IPS-NIHi7 (cell line): Measurements from ENCODE around the gene APOA1.

ENCODE experiments used
- DNase-seq: peaks from one replicate; pipeline ENCODE4 v3.0.0; 2012; ENCODE audit warnings: mixed read lengths; ENCODE audit errors: extremely low spot score

Gene APOA1

DNA sequence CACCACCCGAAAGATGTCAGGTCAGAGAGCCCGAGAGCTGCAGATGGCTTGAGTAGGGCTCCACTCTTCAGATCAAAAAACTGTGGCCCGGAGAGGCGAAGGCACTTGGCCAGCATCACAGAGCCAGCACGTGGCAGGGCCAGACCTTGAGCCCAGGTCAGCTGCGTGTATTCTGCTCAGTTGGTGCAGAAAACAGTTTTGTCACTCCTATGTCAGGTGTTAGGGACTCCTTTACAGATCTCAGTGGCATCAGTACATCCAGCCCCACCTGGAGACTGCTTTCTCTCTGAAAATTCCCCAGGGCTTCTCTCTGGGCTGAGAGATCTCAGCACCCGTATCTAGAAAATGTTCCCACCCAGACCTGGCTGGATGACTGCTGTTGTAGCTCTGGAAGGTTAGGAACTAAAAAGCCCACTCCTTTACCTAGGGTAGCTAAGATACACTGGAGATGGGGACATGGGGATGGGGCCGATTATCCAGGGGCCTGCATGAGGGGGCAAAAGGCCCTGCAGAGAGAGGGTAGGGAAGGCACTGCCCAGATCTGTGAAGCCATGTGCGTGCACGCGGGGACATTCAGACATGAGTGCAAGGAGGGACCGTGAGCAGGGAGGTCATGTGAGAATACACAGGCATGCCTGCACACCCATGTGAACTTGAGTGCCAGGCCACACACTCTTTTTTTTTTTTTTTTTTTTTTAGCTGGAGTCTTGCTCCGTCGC, 3.4 kb downstream of the APOA1 start:
- no peak for DNase-seq

- no peak for DNase-seq
Measured at GRCh38 chr11:116833491-116833815, 4.0 kb downstream of the APOA1 start.

GRCh38 chr11:116832350-116833290, 4.8 kb downstream of the APOA1 start:
- no peak for DNase-seq

- no peak for DNase-seq
Measured at GRCh38 chr11:116831790-116832349, 5.6 kb downstream of the APOA1 start.

- no peak for DNase-seq
Measured at GRCh38 chr11:116830184-116830912, 7.1 kb downstream of the APOA1 start.

DNA sequence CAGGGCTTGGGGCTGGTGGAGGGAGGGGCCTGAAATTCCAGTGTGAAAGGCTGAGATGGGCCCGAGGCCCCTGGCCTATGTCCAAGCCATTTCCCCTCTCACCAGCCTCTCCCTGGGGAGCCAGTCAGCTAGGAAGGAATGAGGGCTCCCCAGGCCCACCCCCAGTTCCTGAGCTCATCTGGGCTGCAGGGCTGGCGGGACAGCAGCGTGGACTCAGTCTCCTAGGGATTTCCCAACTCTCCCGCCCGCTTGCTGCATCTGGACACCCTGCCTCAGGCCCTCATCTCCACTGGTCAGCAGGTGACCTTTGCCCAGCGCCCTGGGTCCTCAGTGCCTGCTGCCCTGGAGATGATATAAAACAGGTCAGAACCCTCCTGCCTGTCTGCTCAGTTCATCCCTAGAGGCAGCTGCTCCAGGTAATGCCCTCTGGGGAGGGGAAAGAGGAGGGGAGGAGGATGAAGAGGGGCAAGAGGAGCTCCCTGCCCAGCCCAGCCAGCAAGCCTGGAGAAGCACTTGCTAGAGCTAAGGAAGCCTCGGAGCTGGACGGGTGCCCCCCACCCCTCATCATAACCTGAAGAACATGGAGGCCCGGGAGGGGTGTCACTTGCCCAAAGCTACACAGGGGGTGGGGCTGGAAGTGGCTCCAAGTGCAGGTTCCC, 7.8 kb downstream of the APOA1 start, which contains the start of gene APOC3:
Gene APOC3 (plus strand): TSS at position 383 of the 659 bp plus-strand sequence. CDS start 676 bp downstream, outside the sequence.
- no peak for DNase-seq

DNA sequence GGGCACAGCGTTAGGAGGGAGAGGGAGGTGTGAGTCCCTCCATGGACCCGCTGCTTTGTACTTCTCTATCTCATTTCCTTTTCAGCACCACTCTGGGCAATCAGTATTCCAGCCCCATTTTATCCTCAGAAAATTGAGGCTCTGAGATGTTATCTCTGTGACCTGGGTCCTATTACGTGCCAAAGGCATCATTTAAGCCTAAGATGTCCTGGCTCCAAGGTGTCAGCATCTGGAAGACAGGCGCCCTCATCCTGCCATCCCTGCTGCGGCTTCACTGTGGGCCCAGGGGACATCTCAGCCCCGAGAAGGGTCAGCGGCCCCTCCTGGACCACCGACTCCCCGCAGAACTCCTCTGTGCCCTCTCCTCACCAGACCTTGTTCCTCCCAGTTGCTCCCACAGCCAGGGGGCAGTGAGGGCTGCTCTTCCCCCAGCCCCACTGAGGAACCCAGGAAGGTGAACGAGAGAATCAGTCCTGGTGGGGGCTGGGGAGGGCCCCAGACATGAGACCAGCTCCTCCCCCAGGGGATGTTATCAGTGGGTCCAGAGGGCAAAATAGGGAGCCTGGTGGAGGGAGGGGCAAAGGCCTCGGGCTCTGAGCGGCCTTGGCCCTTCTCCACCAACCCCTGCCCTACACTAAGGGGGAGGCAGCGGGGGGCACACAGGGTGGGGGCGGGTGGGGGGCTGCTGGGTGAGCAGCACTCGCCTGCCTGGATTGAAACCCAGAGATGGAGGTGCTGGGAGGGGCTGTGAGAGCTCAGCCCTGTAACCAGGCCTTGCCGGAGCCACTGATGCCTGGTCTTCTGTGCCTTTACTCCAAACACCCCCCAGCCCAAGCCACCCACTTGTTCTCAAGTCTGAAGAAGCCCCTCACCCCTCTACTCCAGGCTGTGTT, 8.5 kb downstream of the APOA1 start:
- DNase-seq, result no peak

GRCh38 chr11:116827461-116827860, 10.0 kb downstream of the APOA1 start:
- no peak for DNase-seq

GRCh38 chr11:116826751-116827431, 10.5 kb downstream of the APOA1 start:
- no peak for DNase-seq

DNA sequence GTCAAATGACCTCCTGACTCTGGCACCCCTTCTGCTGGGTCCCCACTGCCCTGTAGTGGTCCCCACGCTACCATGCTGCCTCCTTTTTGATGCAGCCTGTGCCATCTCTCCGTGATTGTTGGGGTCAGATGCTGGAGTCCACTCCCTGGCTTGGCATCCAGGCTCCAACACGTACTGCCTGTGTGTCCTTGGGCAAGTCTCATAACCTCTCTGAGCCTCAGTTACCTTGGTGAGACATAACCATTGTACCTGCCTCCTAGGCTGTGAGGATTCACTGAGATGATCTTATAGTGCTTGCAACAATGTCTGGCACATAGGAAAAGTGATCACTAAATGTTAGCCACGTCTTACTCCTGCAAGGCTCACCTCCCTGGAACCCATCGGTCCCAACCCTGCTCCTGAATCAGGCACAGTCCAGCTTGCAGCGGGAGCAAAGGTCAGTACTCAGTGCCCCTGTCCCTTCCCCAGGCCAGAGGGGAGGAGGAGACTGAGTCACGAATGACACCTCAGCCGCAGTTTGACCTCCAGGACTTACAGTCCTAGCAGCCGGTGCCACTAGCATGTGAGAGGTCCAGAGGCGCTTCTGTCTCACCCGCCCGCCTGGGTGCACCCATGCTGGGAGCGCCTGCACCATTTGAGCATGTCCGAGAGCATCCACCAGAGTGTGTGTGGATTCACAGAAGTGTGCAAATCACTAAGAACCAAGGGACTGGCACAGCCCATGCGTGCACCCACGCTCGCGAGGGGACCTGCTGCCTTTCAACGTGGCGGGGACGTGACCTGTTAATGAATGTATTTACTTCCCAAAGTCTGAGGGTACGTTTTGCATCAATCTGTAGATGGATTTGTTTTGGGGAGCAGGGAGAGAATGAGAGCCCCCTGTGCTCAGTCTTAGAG, 11.3 kb downstream of the APOA1 start:
- DNase-seq, result no peak

DNA sequence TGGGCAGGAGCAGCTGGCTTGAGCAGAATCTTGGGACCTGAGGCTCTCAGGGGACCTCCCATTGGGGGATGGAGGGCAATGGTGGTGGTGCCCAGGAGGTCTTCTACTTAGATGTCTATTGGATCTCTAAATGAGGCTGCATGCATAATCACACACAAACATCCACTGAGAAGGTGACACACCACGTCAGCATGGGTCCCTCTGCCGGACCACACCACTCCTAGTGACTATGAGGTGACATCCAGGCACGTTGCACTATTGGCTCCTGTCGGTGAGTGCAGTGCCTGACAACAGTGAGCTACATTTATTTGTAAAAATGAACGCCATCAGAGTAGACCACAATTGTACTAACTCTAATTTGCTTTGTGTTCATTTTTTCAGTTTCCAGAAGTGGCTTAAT, 12.0 kb downstream of the APOA1 start:
- DNase-seq, result no peak

DNA sequence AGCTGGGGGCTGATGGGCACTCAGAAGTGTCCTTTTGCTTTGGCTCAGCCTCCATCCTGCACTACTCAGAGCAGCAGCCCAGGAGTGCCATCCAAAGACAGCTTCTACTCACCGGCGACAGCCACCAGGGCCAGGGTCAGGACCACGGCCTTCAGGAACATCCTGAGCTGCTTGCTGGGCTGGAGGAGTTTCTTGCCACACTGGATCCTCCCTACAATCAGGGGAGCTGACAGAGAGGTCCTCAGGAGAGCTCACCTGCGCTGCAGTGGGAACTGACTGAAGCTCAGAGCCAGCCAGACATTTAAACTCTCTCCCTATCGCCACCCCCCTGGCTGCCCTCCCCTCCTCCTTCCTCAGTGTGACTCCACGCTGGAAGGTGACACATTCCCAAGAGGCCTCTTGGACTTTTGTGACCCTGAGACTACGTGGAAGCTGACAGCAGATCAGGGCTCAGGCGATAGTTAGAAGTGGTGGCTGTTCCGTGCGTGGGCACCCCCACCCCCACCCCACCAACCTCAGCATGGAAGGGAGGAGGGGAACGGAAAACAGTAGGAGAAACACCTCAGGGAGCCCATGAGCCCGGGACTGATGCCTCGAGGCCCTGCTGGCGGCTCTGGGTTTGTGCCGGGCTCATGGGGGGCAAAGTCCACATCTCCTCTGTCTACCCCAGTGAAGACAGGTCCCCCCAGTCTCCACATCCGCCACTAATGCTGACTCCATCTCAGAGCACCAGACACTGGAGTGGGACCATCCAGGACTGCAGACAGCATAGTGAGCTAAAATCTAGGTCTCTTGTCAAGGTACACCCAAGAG, 14.2 kb downstream of the APOA1 start, which contains the start of gene APOA4:
Gene APOA4 (minus strand): TSS at position 274 of the 813 bp plus-strand sequence. CDS start 113 bp downstream, at position 161.
- no peak for DNase-seq

- no peak for DNase-seq
Measured at GRCh38 chr11:116822575-116822974, 14.8 kb downstream of the APOA1 start.

GRCh38 chr11:116821050-116821918, 16.1 kb downstream of the APOA1 start:
- no peak for DNase-seq

DNA sequence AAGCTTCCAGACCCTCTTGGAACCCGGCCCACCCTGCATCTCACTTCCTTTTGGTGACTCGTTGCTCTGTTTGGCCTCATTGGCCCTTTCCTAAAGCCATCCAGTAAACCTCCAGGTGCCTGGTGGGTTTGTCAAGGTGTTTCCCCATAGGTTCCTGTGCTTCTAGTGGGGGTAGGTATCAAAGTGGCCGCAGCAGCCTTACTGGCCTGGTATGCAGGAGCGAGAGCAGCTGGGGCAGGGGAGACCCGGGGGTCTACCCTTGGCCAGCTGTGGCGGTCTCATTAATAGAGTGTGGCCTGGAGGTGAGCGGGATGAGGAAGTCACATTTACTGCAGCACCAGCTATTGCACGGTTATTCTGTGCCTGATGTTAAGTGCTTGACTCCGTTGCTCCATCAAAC, 18.4 kb downstream of the APOA1 start:
- no peak for DNase-seq

- DNase-seq, result no peak
Measured at GRCh38 chr11:116814502-116814901, 22.9 kb downstream of the APOA1 start.
